K562 (cell line): Measurements from ENCODE around the gene UQCC2. TPM values are rescaled to one million over a fixed set of nuclear protein-coding genes. Genes with fewer than 3 reads are reported as not detected.
A peak's percentile ranks its signal among the peaks of the same experiment; 100 is the strongest.

Experiments
- ATAC-seq: fragments of 200-7000 bp; cut with Tn5 transposase; 3 replicates; pipeline ENCODE4 v1.9.1; 2020; ENCODE audit warnings: moderate library complexity
- BruUV-seq: library from RNA; stranded (reverse); fragments of 400-500 nt; replicated peaks from 2 replicates; lab custom pipeline; 2021; lab: Mats Ljungman, UMichigan
- CTCF ChIA-PET: fragments of 300-600 bp; formaldehyde crosslinking; extraction: SDS; loops from one replicate; lab custom pipeline; 2021; ENCODE audit warnings: low intra/inter-chr PET ratio; lab: Yijun Ruan, JAX
- POLR2A ChIA-PET: fragments of 300-600, 350-650 bp; sonication (Branson Sonifier 250); formaldehyde crosslinking; extraction: SDS; loops from one replicate; lab custom pipeline; 2021; ENCODE audit warnings: antibody characterized with exemption, inconsistent platforms; lab: Yijun Ruan, JAX
- DNase-seq, 4 experiments: peaks; one replicate each; pipeline versions ENCODE4 v3.0.0 to v3.0.0-alpha.2; 2011 to 2018; ENCODE audit warnings: low spot score in 3 of 4, mixed read lengths in 3 of 4; ENCODE audit errors: extremely low read depth in 1 of 4
- FAIRE-seq: peaks from 2 replicates; lab custom pipeline; 2011; peaks lifted over from hg19 to GRCh38; lab: Jason Lieb, UNC
- H2AFZ ChIP-seq: 2 replicates; pipeline ENCODE4 v1.6.0; 2011; ENCODE audit warnings: low read depth, low read length, control low read depth, inconsistent platforms
- H3K27ac ChIP-seq: fragments of 200-600 bp; 3 replicates; pipeline ENCODE4 v1.8.0; 2011; ENCODE audit warnings: low read depth, mild to moderate bottlenecking, control low read depth, inconsistent platforms, low read length, moderate library complexity, mixed read lengths; ENCODE audit errors: extremely low read depth
- H3K27me3 ChIP-seq, 2 experiments: fragments of 300-600 bp in 1 of 2; 2 replicates in 1 of 2; 3 replicates in 1 of 2; pipeline versions ENCODE4 v1.6.0 to v1.8.0; 2011; ENCODE audit warnings: inconsistent platforms in 2 of 2, low read length in 2 of 2, mild to moderate bottlenecking in 1 of 2, mixed read lengths in 1 of 2, moderate library complexity in 1 of 2; ENCODE audit not compliant: control insufficient read depth in 2 of 2, insufficient read depth in 2 of 2
- H3K36me3 ChIP-seq: fragments of 300-600 bp; 3 replicates; pipeline ENCODE4 v1.8.0; 2011; ENCODE audit warnings: mild to moderate bottlenecking, low read length, inconsistent platforms; ENCODE audit not compliant: control insufficient read depth, insufficient read depth
- H3K4me1 ChIP-seq, 2 experiments: fragments of 200-600 bp in 1 of 2; replicated peaks in 1 of 2; 2 replicates in 1 of 2; 3 replicates in 1 of 2; pipeline versions ENCODE4 v1.5.1 to v1.8.0; 2011; ENCODE audit warnings: inconsistent platforms in 2 of 2, low read length in 2 of 2, mild to moderate bottlenecking in 1 of 2, mixed read lengths in 1 of 2, moderate library complexity in 1 of 2; ENCODE audit not compliant: control insufficient read depth in 2 of 2, insufficient read depth in 2 of 2
- H3K4me2 ChIP-seq: 2 replicates; pipeline ENCODE4 v1.6.1; 2011; ENCODE audit warnings: low read length, control low read depth, inconsistent platforms, mixed read lengths; ENCODE audit not compliant: insufficient read depth
- H3K4me3 ChIP-seq: fragments of 200-600 bp; sonication (generic), shearing (Covaris generic); 2 replicates; pipeline ENCODE4 v1.5.1; 2016; ENCODE audit warnings: control low read depth, inconsistent platforms
- H3K79me2 ChIP-seq: fragments of 200-600 bp; 3 replicates; pipeline ENCODE4 v1.8.0; 2011; ENCODE audit warnings: low read length, inconsistent platforms; ENCODE audit not compliant: control insufficient read depth, insufficient read depth
- H3K9ac ChIP-seq, 2 experiments: 2 replicates each; pipeline versions ENCODE4 v1.6.0 to v1.6.1; 2011; ENCODE audit warnings: low read depth in 2 of 2, low read length in 2 of 2, control low read depth in 1 of 2, inconsistent platforms in 1 of 2, mild to moderate bottlenecking in 1 of 2, mixed read lengths in 1 of 2; ENCODE audit not compliant: insufficient read depth in 1 of 2
- H3K9me1 ChIP-seq: one replicate; pipeline ENCODE4 v1.6.0; 2011; ENCODE audit warnings: inconsistent platforms, mild to moderate bottlenecking, low read length, moderate library complexity; ENCODE audit not compliant: control insufficient read depth, insufficient read depth
- H3K9me3 ChIP-seq: replicated peaks from 2 replicates; pipeline ENCODE4 v1.5.1; 2011; ENCODE audit warnings: low read depth, low read length, inconsistent platforms; ENCODE audit not compliant: control insufficient read depth, insufficient read depth
- H4K20me1 ChIP-seq: replicated peaks from 2 replicates; pipeline ENCODE4 v1.6.1; 2011; ENCODE audit warnings: low read length, inconsistent platforms, mixed read lengths; ENCODE audit not compliant: control insufficient read depth, insufficient read depth
- JUND ChIP-seq, 2 experiments: IDR thresholded peaks; 2 replicates in 1 of 2; 3 replicates in 1 of 2; pipeline ENCODE4 v1.6.1; 2011; ENCODE audit warnings: borderline replicate concordance in 2 of 2, low read depth in 2 of 2, low read length in 2 of 2, improper control_type of control experiment in 1 of 2, missing biosample characterization in 1 of 2, missing genetic modification characterization in 1 of 2, missing genetic modification reagents in 1 of 2
- POLR2G ChIP-seq: fragments of 200-400 bp; formaldehyde crosslinking; IDR thresholded peaks from 2 replicates; pipeline ENCODE4 v1.6.1; 2017; ENCODE audit warnings: low read depth, mild to moderate bottlenecking, antibody characterized with exemption, low read length, moderate library complexity
- whole genome bisulfite sequencing: fragments of 100-300 bp; shearing (Covaris generic); methylation state at CpG from one replicate; pipeline ENCODE4 v1.1.6; 2016; ENCODE audit warnings: low coverage, mixed read lengths; ENCODE audit not compliant: insufficient coverage; ENCODE audit errors: missing lambda C conversion rate; 5-methylcytosine and 5-hydroxymethylcytosine counted together
- in situ Hi-C: fragments of 300-500 bp; cut with MboI; formaldehyde crosslinking; loops from 4 replicates; pipeline ENCODE4 v1.15.0; 2018; ENCODE audit warnings: inconsistent platforms, mixed read lengths
- intact Hi-C: fragments of 100-400 bp; cut with micrococcal nuclease; formaldehyde crosslinking; loops from 2 replicates; pipeline ENCODE4 v1.14.2; 2022
- polyA plus RNA-seq, 8 experiments: library from polyadenylated mRNA; depleted of rRNA in 4 of 8; stranded (reverse) in 5 of 8; unstranded in 3 of 8; fragments of >200 nt; fragmentation: Nextera tagmentation in 2 of 8; fragmentation: Illumina TruSeq in 1 of 8; extraction: Ambion mirVana in 2 of 8; extraction: Trizol in 1 of 8; gene quantifications; 2 replicates each; pipeline versions ENCODE4 v1.2.1 to v1.2.3, GENCODE V29; 2011 to 2014; ENCODE audit warnings: inconsistent platforms in 1 of 8, missing spikeins in 1 of 8
- total RNA-seq, 7 experiments: library from RNA; depleted of rRNA in 6 of 7; stranded (reverse); fragments of >200 nt in 6 of 7; fragmentation: Illumina TruSeq in 2 of 7; extraction: Trizol in 2 of 7; gene quantifications; 2 replicates each; pipeline versions ENCODE4 v1.2.1 to v1.2.3, GENCODE V29; 2011 to 2021; ENCODE audit warnings: low replicate concordance in 1 of 7

Gene UQCC2
- total and polyA plus RNA-seq, 9 of the 15 experiments (the other 6 are each of a cell fraction or from before 2014, with no cell fraction given), result 58.5 to 927 (median 158) TPM

- H3K79me2 ChIP-seq, result no peaks in the 10 kb centered on the region
- no TSS peak for BruUV-seq
- H3K9me1 ChIP-seq, result no peaks in the 10 kb centered on the region
- ATAC-seq, result no peak; the same call in 2 of the 3 replicates
- DNase-seq, result peak in 2 of 4 experiments; percentile 50 to 56
- H3K4me2 ChIP-seq, result no peak overlapping the region
- CTCF ChIA-PET, result no interaction called here
- FAIRE-seq, result no peak
- peaks cover 5 to 26% of the 10 kb centered on the region in 2 experiments; a peak in 4 of 5 replicates for H3K4me1 ChIP-seq
- H2AFZ ChIP-seq, result no peak overlapping the region
- H3K9me3 ChIP-seq, result no peaks in the 10 kb centered on the region
- WGBS, result 66% methylated on average over 18 of the region's 19 CpGs
- POLR2A ChIA-PET, result interaction anchor here (0.6 to 2.2 kb wide), 7 partner anchors 9 to 115 kb away, joined by 3 to 8 read pairs (median 4); partner anchors contain the start of genes BAK1 and UQCC2
- H3K27me3 ChIP-seq, result no peaks in the 10 kb centered on the region
- no peak overlapping the region for H3K27ac ChIP-seq
- peak overlapping the region in 1 of 2 experiments; percentile 71; a peak in 2 of 4 replicates for H3K9ac ChIP-seq
- H3K4me3 ChIP-seq, result no peak overlapping the region
- in situ Hi-C loops, result no loop called here
- peaks cover 9% of the 10 kb centered on the region; the same call in 1 of the 2 replicates for H4K20me1 ChIP-seq
- intact Hi-C loops, result no loop called here
- H3K36me3 ChIP-seq, result peaks cover 100% of the 10 kb centered on the region
- TF ChIP-seq POLR2G (peak; percentile 37; the same call in 1 of the 2 replicates), JUND (IDR thresholded peaks at IDR 0.05; ENCODE audit: borderline replicate concordance, low read depth, low read length) (no peak), JUND (tag; IDR thresholded peaks at IDR 0.05; ENCODE audit: borderline replicate concordance, low read depth, low read length) (no peak)
Measured at GRCh38 chr6:33694401-33694931, 17.0 kb downstream of the UQCC2 start.
